ENCODE results near the gene NDUFS6.

DNA sequence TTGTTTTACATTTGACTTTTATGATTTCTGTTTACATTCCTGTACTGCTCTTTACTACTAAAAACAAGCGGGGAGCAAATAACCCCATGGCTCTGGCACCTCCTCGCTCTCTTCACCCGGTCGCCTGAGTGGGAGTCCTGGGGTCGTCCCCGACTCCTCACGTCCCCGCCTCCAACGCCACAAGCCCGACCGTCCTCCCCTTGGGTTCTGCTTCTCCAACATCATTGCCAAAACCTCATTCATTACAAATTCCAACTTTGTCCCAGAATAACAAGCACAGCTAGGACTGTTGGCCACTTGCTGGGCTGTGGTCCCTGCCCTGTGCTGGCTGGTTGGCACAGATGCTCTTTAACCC, 36.6 kb upstream of the NDUFS6 start:
- TF ChIP-seq, protein P1, sequence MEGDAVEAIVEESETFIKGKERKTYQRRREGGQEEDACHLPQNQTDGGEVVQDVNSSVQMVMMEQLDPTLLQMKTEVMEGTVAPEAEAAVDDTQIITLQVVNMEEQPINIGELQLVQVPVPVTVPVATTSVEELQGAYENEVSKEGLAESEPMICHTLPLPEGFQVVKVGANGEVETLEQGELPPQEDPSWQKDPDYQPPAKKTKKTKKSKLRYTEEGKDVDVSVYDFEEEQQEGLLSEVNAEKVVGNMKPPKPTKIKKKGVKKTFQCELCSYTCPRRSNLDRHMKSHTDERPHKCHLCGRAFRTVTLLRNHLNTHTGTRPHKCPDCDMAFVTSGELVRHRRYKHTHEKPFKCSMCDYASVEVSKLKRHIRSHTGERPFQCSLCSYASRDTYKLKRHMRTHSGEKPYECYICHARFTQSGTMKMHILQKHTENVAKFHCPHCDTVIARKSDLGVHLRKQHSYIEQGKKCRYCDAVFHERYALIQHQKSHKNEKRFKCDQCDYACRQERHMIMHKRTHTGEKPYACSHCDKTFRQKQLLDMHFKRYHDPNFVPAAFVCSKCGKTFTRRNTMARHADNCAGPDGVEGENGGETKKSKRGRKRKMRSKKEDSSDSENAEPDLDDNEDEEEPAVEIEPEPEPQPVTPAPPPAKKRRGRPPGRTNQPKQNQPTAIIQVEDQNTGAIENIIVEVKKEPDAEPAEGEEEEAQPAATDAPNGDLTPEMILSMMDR (IDR thresholded peaks at IDR 0.05; ENCODE audit: low read depth, low read length, poor library complexity, severe bottlenecking) = no peak
- no peak for TF ChIP-seq EZH2phosphoT487 (IDR thresholded peaks at IDR 0.05; ENCODE audit: borderline replicate concordance, low read length)

Measured in DOHH2 (cell line).